K562 (cell line): ENCODE measurements around the gene ATAD2B. TPM values are rescaled to one million over a fixed set of nuclear protein-coding genes. Genes with fewer than 3 reads are reported as not detected.
A peak's percentile ranks its signal among the peaks of the same experiment; 100 is the strongest.

Experiments used
- ARHGAP35 ChIP-seq: fragments of 450-650 bp; IDR thresholded peaks from 2 replicates; pipeline ENCODE4 v1.6.1; 2018; ENCODE audit not compliant: partially characterized antibody
- BACH1 ChIP-seq: fragments of 200-800 bp; sonication (Bioruptor generic); IDR thresholded peaks from 2 replicates; pipeline ENCODE4 v1.6.1; 2016; ENCODE audit warnings: missing genetic modification characterization, missing compliant biosample characterization
- CBFA2T3 ChIP-seq: fragments of 450-650 bp; IDR thresholded peaks from 2 replicates; pipeline ENCODE4 v1.6.1; 2017
- E2F5 ChIP-seq: sonication (generic); formaldehyde crosslinking; IDR thresholded peaks from 2 replicates; pipeline ENCODE4 v1.8.0; 2022; ENCODE audit warnings: mild to moderate bottlenecking, missing genetic modification reagents
- FOSL1 ChIP-seq: fragments of 200-800 bp; sonication (Bioruptor generic); conservative IDR thresholded peaks from 2 replicates; pipeline ENCODE4 v1.6.1; 2016; ENCODE audit warnings: missing genetic modification characterization, missing compliant biosample characterization
- HCFC1 ChIP-seq: IDR thresholded peaks from 2 replicates; pipeline ENCODE4 v1.6.1; 2012; ENCODE audit warnings: low read depth, low read length, improper control_type of control experiment
- HSF4 ChIP-seq: fragments of 250-450 bp; sonication (Bioruptor Pico); IDR thresholded peaks from 2 replicates; pipeline ENCODE4 v2.1.2; 2022; ENCODE audit warnings: mild to moderate bottlenecking, moderate library complexity, borderline replicate concordance
- KAT7 ChIP-seq: sonication (generic); formaldehyde crosslinking; IDR thresholded peaks from 2 replicates; pipeline ENCODE4 v1.8.0; 2022; ENCODE audit warnings: missing genetic modification reagents, mild to moderate bottlenecking, borderline replicate concordance
- MEIS2 ChIP-seq: fragments of 450-650 bp; IDR thresholded peaks from 2 replicates; pipeline ENCODE4 v1.6.1; 2014; ENCODE audit warnings: mild to moderate bottlenecking; ENCODE audit not compliant: partially characterized antibody
- NUFIP1 ChIP-seq: fragments of 450-650 bp; IDR thresholded peaks from 2 replicates; pipeline ENCODE4 v1.6.1; 2018; ENCODE audit not compliant: partially characterized antibody
- PCBP1 ChIP-seq: fragments of 200-400 bp; formaldehyde crosslinking; IDR thresholded peaks from 2 replicates; pipeline ENCODE4 v1.6.1; 2018; ENCODE audit warnings: mild to moderate bottlenecking, low read depth, low read length; ENCODE audit not compliant: poor library complexity, severe bottlenecking
- PHF21A ChIP-seq: fragments of 450-650 bp; IDR thresholded peaks from 2 replicates; pipeline ENCODE4 v1.6.1; 2017; ENCODE audit warnings: low read depth, borderline replicate concordance
- POU5F1 ChIP-seq: fragments of 150-350 bp; IDR thresholded peaks from 2 replicates; pipeline ENCODE4 v1.6.1; 2014; ENCODE audit warnings: borderline replicate concordance, low read length, low read depth, mild to moderate bottlenecking; ENCODE audit not compliant: partially characterized antibody
- RBM15 ChIP-seq: fragments of 200-400 bp; formaldehyde crosslinking; IDR thresholded peaks from 2 replicates; pipeline ENCODE4 v1.6.1; 2018; ENCODE audit warnings: mild to moderate bottlenecking, low read length, moderate library complexity; ENCODE audit not compliant: insufficient read depth
- SAFB2 ChIP-seq: fragments of 200-400 bp; formaldehyde crosslinking; IDR thresholded peaks from 2 replicates; pipeline ENCODE4 v1.6.1; 2018; ENCODE audit warnings: borderline replicate concordance, low read length, low read depth, moderate library complexity; ENCODE audit not compliant: severe bottlenecking
- SIN3A ChIP-seq, 2 experiments: fragments of 150-350 bp in 1 of 2; IDR thresholded peaks; 2 replicates each; pipeline ENCODE4 v1.6.1; 2011 to 2016; ENCODE audit warnings: borderline replicate concordance in 2 of 2, low read depth in 2 of 2, low read length in 2 of 2, mild to moderate bottlenecking in 2 of 2, moderate library complexity in 2 of 2; ENCODE audit not compliant: control insufficient read depth in 1 of 2
- SMARCA4 ChIP-seq: fragments of 450-650 bp; IDR thresholded peaks from 2 replicates; pipeline ENCODE4 v1.6.1; 2016
- SMARCC2 ChIP-seq: fragments of 450-650 bp; IDR thresholded peaks from 2 replicates; pipeline ENCODE4 v1.6.1; 2017; ENCODE audit warnings: antibody characterized with exemption, moderate library complexity, mild to moderate bottlenecking, low read depth
- TAF1 ChIP-seq: IDR thresholded peaks from 2 replicates; pipeline ENCODE4 v1.6.1; 2011; ENCODE audit warnings: mild to moderate bottlenecking, low read length, moderate library complexity; ENCODE audit not compliant: insufficient read depth, control insufficient read depth, severe bottlenecking; ENCODE audit errors: extremely low read depth
- TFAM ChIP-seq: fragments of 250-450 bp; sonication (Bioruptor Pico); conservative IDR thresholded peaks from 2 replicates; pipeline ENCODE4 v1.5.0; 2021; ENCODE audit warnings: mild to moderate bottlenecking, moderate library complexity
- TFAP4 ChIP-seq: sonication (generic); formaldehyde crosslinking; IDR thresholded peaks from 2 replicates; pipeline ENCODE4 v1.8.0; 2022; ENCODE audit warnings: missing genetic modification reagents, mild to moderate bottlenecking, moderate library complexity, borderline replicate concordance
- XRCC4 ChIP-seq: IDR thresholded peaks from one replicate; pipeline ENCODE4 v1.6.1; 2011; ENCODE audit not compliant: insufficient read depth, insufficient read length; ENCODE audit errors: extremely low read depth
- ZBTB8A ChIP-seq: fragments of 450-650 bp; IDR thresholded peaks from 2 replicates; pipeline ENCODE4 v1.6.1; 2018; ENCODE audit warnings: mild to moderate bottlenecking, moderate library complexity; ENCODE audit not compliant: partially characterized antibody
- ZHX1 ChIP-seq: fragments of 150-350 bp; conservative IDR thresholded peaks from 2 replicates; pipeline ENCODE4 v1.6.1; 2014; ENCODE audit warnings: low read length
- ZNF175 ChIP-seq: fragments of 200-800 bp; sonication (Bioruptor generic); IDR thresholded peaks from 2 replicates; pipeline ENCODE4 v1.6.1; 2016; ENCODE audit warnings: low read depth, mild to moderate bottlenecking, missing genetic modification characterization, missing compliant biosample characterization
- ZNF316 ChIP-seq: fragments of 450-650 bp; IDR thresholded peaks from 2 replicates; pipeline ENCODE4 v1.6.1; 2016
- ZNF561 ChIP-seq: fragments of 450-650 bp; formaldehyde crosslinking; conservative IDR thresholded peaks from 2 replicates; pipeline ENCODE4 v1.4.0; 2020; ENCODE audit warnings: mild to moderate bottlenecking, moderate library complexity
- polyA plus RNA-seq, 8 experiments: library from polyadenylated mRNA; depleted of rRNA in 4 of 8; stranded (reverse) in 5 of 8; unstranded in 3 of 8; fragments of >200 nt; fragmentation: Nextera tagmentation in 2 of 8; fragmentation: Illumina TruSeq in 1 of 8; extraction: Ambion mirVana in 2 of 8; extraction: Trizol in 1 of 8; gene quantifications; 2 replicates each; pipeline versions ENCODE4 v1.2.1 to v1.2.3, GENCODE V29; 2011 to 2014; ENCODE audit warnings: inconsistent platforms in 1 of 8, missing spikeins in 1 of 8
- total RNA-seq, 7 experiments: library from RNA; depleted of rRNA in 6 of 7; stranded (reverse); fragments of >200 nt in 6 of 7; fragmentation: Illumina TruSeq in 2 of 7; extraction: Trizol in 2 of 7; gene quantifications; 2 replicates each; pipeline versions ENCODE4 v1.2.1 to v1.2.3, GENCODE V29; 2011 to 2021; ENCODE audit warnings: low replicate concordance in 1 of 7

Gene ATAD2B
- total and polyA plus RNA-seq, 9 of the 15 experiments (the other 6 are each of a cell fraction or from before 2014, with no cell fraction given), result 3.2 to 21.6 (median 11.4) TPM

- TF ChIP-seq ZNF175 (no peak), ZBTB8A (no peak), HCFC1 (no peak), TFAP4 (no peak), SMARCC2 (peak; percentile 58; the same call in 1 of the 2 replicates), HSF4 (CRISPR knock-in tag) (no peak), SIN3A (IDR thresholded peaks at IDR 0.05; ENCODE audit: borderline replicate concordance in 2 of 2, control insufficient read depth in 1 of 2, low read depth in 2 of 2, low read length in 2 of 2) (no peak), FOSL1 (tag) (peak; percentile 86), ZNF561 (CRISPR knock-in tag) (no peak), ARHGAP35 (no peak), PHF21A (no peak), PCBP1 (no peak), XRCC4 (no peak), KAT7 (CRISPR knock-in tag) (no peak), ZNF316 (peak; percentile 98), SMARCA4 (peak; percentile 82), TAF1 (no peak), TFAM (CRISPR knock-in tag) (no peak), BACH1 (tag) (peak; percentile 93), SAFB2 (no peak), RBM15 (no peak), MEIS2 (peak; percentile 36), ZHX1 (no peak), CBFA2T3 (no peak), NUFIP1 (no peak), E2F5 (CRISPR knock-in tag) (no peak), POU5F1 (no peak)
These were observed 135.9 kb downstream of the ATAD2B start (continued) for GRCh38 chr2:23791030-23791429.
